ENCODE results near the gene TEKTIP1. TPM values are rescaled to one million over a fixed set of nuclear protein-coding genes. Genes with fewer than 3 reads are reported as not detected.

TEKTIP1 gene
- total RNA-seq: under 1 TPM in 1 of 4 donors, not detected in 3; 0.78 TPM

DNA sequence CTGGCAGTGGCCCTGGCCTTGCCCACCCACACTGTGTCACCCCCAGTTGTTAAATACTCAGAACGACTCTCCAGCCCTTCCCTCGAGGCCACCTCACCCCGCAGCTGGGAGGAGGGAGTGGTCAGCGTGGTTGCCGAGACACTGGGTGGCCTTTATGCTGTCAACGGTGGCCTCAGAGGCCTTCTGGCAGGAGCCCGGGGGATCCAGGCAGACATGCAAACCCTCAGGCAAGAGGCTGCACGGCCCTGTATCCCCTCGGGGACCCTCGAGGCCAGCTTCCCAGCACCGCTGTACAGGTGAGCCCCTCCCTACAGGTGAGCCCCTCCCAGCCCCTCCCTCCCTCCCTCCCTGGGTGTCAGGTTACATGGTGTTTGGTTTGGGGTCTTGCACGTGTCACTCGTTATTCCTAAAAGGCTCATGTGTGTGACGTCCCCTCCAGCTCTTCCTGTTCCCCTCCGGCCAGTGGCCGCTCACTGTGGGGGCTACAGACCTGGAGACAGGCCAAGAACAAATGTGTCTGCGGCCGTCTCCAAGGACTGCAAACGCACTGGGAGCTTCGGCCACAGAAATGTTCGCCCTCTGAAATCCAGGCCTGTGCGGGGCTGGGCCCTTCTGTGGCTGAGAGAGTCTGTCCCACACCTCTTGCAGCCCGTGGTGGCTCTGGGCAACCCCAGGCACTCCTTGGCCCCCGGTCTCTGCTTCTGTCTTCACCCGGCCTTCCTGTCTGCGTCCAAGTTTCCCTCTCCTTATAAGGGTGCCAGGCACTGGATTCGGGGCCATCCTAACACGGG lies at the start of gene TEKTIP1:
Gene TEKTIP1 (plus strand): TSS at position 210 of the 791 bp plus-strand sequence. CDS start 4 bp downstream, at position 214.
- intact Hi-C loops (cut with DNase I; ENCODE audit: low total_unique reads): no loop called here
- TF ChIP-seq, protein P1, sequence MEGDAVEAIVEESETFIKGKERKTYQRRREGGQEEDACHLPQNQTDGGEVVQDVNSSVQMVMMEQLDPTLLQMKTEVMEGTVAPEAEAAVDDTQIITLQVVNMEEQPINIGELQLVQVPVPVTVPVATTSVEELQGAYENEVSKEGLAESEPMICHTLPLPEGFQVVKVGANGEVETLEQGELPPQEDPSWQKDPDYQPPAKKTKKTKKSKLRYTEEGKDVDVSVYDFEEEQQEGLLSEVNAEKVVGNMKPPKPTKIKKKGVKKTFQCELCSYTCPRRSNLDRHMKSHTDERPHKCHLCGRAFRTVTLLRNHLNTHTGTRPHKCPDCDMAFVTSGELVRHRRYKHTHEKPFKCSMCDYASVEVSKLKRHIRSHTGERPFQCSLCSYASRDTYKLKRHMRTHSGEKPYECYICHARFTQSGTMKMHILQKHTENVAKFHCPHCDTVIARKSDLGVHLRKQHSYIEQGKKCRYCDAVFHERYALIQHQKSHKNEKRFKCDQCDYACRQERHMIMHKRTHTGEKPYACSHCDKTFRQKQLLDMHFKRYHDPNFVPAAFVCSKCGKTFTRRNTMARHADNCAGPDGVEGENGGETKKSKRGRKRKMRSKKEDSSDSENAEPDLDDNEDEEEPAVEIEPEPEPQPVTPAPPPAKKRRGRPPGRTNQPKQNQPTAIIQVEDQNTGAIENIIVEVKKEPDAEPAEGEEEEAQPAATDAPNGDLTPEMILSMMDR (IDR thresholded peaks at IDR 0.05): no peak
- TF ChIP-seq POLR2A (IDR thresholded peaks at IDR 0.05): no peak
- 68 to 72% methylated on average over 16 to 27 of the region's 28 CpGs for WGBS, 2 donors
- DNase-seq (ENCODE audit: low spot score in 2 of 2): no peak
- no peak within 1 kb of the TSS for H3K4me3 ChIP-seq (ENCODE audit: low read depth, poor library complexity, severe bottlenecking)

DNA sequence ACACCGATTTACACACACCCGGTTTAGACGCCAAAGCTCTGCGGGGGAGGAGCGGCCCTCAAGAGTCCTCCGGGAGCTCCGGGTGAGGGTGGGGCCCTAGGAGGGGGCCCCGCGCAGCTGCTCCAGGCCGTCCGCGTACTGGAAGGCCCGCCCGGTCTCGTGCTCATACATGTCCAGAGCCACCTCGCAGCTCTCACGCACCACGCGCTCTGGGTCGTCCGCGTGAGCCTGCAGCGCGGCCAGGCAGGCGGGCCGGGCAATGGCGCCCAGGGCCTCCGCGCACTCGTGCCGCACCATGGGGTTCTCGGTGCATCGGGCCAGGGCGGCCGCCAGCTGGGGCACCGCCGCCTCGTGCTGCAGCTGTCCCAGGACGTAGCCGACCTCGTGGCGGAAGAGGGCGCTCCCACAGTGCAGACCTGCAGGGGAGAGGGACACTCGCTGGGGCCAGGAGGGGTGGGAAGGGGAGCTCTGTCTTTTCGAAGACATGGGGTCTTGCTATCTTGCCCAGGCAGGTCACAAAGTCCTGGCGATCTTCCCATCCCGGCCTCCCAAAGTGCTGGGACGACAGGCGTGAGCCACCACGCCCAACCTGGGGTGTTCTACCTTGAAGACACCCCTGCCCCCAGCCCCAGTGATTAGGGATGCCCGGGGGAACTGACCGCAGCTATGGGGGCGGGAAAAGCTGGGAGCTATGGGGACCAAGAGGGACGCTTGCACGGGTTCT lies 47.4 kb upstream of the TEKTIP1 start:
- TF ChIP-seq, protein P1 (IDR thresholded peaks at IDR 0.05): no peak
- no peak for TF ChIP-seq POLR2A (IDR thresholded peaks at IDR 0.05)
- DNase-seq (ENCODE audit: low spot score in 2 of 2): no peak
- intact Hi-C loops (cut with DNase I; ENCODE audit: low total_unique reads): no loop called here
- 85 to 94% methylated on average over 55 of the region's 55 CpGs for WGBS, 2 donors
- no peak overlapping the region for H3K4me3 ChIP-seq (ENCODE audit: low read depth, poor library complexity, severe bottlenecking)

DNA sequence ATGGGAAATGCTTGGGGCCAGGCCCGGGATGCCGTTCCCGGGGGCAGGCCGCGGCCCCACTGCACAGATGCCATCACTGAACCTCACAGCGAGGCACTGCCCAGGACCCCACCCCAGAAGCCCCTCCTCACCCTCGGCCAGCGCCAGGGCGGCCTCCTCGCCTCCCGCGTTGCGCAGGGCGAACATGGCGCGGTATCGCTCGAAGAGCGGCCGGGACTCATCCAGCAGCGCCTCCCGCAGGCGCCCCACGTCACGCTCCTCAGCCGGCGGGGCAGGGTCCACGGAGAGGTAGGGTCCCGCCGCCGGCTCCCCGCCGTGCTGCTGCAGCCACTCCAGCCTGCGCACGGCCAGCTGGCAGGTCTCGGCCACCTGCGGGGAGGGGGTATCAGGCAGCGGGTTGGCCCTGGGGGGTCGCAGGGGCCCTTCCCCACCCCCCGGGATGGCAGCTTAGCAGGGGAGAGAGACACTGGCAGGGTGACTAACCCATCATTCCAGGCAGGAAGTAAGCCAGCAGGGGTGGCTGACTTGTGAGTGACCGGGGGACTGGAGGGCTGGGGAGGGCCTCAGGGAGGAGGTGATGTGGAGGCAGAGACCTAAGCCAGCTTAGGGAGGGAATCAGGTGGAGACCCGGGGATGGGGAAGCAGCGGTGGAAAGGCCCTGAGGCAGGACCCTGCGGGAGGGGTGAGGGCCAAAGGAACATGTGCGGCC lies 46.7 kb upstream of the TEKTIP1 start:
- TF ChIP-seq POLR2A (IDR thresholded peaks at IDR 0.05): no peak
- TF ChIP-seq, protein P1 (IDR thresholded peaks at IDR 0.05): no peak
- DNase-seq (ENCODE audit: low spot score in 2 of 2): no peak
- 94 to 96% methylated on average over 45 of the region's 45 CpGs for WGBS, 2 donors
- intact Hi-C loops (cut with DNase I; ENCODE audit: low total_unique reads): no loop called here
- no peak overlapping the region for H3K4me3 ChIP-seq (ENCODE audit: low read depth, poor library complexity, severe bottlenecking)

DNA sequence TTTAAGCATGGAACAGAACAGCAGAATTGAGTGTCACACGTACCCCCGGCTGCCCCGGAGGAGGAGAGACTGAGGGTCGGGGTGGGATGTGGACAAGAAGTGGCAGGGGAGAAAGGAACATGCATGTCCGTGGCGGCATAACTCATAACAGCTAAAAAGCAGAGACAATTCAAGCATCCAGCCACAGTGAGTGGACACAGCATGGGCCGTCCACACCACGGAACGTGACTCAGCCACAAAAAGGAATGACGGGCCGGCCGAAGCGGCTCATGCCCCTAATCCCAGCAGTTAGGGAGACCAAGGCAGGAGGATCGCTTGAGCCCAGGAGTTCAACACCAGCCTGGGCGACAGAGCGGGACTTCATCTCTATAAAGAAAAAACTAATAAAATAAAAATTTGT lies 46.1 kb upstream of the TEKTIP1 start:
- WGBS, 2 donors: 94 to 95% methylated on average over 16 of the region's 16 CpGs
- DNase-seq (ENCODE audit: low spot score in 2 of 2): no peak
- no peak overlapping the region for H3K4me3 ChIP-seq (ENCODE audit: low read depth, poor library complexity, severe bottlenecking)
- intact Hi-C loops (cut with DNase I; ENCODE audit: low total_unique reads): no loop called here
- TF ChIP-seq, protein P1 (IDR thresholded peaks at IDR 0.05): no peak
- TF ChIP-seq POLR2A (IDR thresholded peaks at IDR 0.05): no peak

DNA sequence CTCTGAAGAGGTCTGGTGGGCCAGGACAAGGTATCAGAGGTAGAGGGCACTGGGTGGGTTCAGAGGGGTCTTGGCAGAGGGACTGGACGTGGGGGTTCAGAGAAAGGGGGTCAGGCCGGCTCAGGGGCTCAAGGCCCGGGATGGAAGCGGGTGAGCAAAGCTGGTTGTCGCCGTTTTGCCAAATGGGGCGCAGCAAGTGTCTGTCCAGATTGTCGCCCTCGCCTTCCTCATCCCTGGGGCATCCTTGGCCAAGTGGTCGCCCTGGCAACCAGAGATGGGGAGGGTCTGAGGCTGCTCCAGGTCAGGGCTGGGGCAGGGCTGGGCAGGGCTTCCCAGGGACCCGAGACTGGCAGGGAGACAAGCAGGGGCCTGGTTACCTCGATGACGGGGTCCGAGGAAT lies 45.3 kb upstream of the TEKTIP1 start:
- TF ChIP-seq, protein P1 (IDR thresholded peaks at IDR 0.05): no peak
- no peak for TF ChIP-seq POLR2A (IDR thresholded peaks at IDR 0.05)
- H3K4me3 ChIP-seq (ENCODE audit: low read depth, poor library complexity, severe bottlenecking): no peak overlapping the region
- WGBS, 2 donors: 92 to 94% methylated on average over 14 of the region's 14 CpGs

More for the DNA sequence above, 45.3 kb upstream of the TEKTIP1 start:
- no peak for DNase-seq (ENCODE audit: low spot score in 2 of 2)
- intact Hi-C loops (cut with DNase I; ENCODE audit: low total_unique reads): no loop called here
